Naive thymus-derived CD8-positive, alpha-beta T cell (primary cell): ENCODE data around the gene TBX1. TPM values are rescaled to one million over a fixed set of nuclear protein-coding genes. Genes with fewer than 3 reads are reported as not detected.

Source experiments
- ATAC-seq, 2 donors: fragments of 150-1000 bp; cut with Tn5 transposase in 1 of 2; sonication (Bioruptor Pico), chemical (Tn5 transposase) in 1 of 2; 1 replicate in 1 of 2; 2 replicates in 1 of 2; pipeline ENCODE4 v1.10.0; 2021; ENCODE audit warnings: mild to moderate bottlenecking in 2 of 2, moderate library complexity in 2 of 2
- POLR2A ChIA-PET: fragments of 350-600 bp; sonication (Branson Sonifier 250); formaldehyde crosslinking; loops from one replicate; lab custom pipeline; 2021; ENCODE audit warnings: antibody characterized with exemption; lab: Charles Lee
- DNase-seq, 10 donors: peaks; one replicate each; pipeline versions ENCODE4 v3.0.0 to v3.0.0-alpha.2; 2020 to 2022
- H3K27ac Mint-ChIP-seq, 10 donors: one replicate each; pipeline ENCODE4 v1.8.0; 2020 to 2022; ENCODE audit warnings: mild to moderate bottlenecking in 10 of 10, mixed read lengths in 10 of 10, moderate library complexity in 4 of 10, inconsistent platforms in 1 of 10
- H3K27me3 Mint-ChIP-seq, 5 donors: one replicate each; pipeline ENCODE4 v1.8.0; 2021 to 2022; ENCODE audit warnings: mixed read lengths in 5 of 5
- H3K36me3 Mint-ChIP-seq, 3 donors: one replicate each; pipeline ENCODE4 v1.8.0; 2020 to 2022; ENCODE audit warnings: mixed read lengths in 3 of 3, mild to moderate bottlenecking in 2 of 3, inconsistent platforms in 1 of 3
- H3K4me1 Mint-ChIP-seq, 4 donors: one replicate each; pipeline ENCODE4 v1.8.0; 2021 to 2022; ENCODE audit warnings: mixed read lengths in 4 of 4
- H3K4me3 Mint-ChIP-seq, 10 donors: one replicate each; pipeline ENCODE4 v1.8.0; 2020 to 2022; ENCODE audit warnings: mild to moderate bottlenecking in 10 of 10, mixed read lengths in 10 of 10, moderate library complexity in 6 of 10, inconsistent platforms in 1 of 10
- H3K9me3 Mint-ChIP-seq, 9 donors: one replicate each; pipeline ENCODE4 v1.8.0; 2020 to 2022; ENCODE audit warnings: mixed read lengths in 9 of 9, mild to moderate bottlenecking in 3 of 9, inconsistent platforms in 1 of 9, moderate library complexity in 1 of 9
- polyA plus RNA-seq, 3 donors: library from polyadenylated mRNA; unstranded; fragments of 300-500 nt; fragmentation: Illumina TruSeq; gene quantifications; one replicate each; pipeline ENCODE4 v1.2.3, GENCODE V29; 2021
- total RNA-seq, 8 experiments: library from RNA in 2 of 8; stranded (reverse) in 2 of 8; gene quantifications; one replicate each; pipeline ENCODE4 v1.2.3 and lab custom pipeline; 2021 to 2026

TBX1 gene
- total and polyA plus RNA-seq, 5 experiments from 2014 or later, result not detected

DNA sequence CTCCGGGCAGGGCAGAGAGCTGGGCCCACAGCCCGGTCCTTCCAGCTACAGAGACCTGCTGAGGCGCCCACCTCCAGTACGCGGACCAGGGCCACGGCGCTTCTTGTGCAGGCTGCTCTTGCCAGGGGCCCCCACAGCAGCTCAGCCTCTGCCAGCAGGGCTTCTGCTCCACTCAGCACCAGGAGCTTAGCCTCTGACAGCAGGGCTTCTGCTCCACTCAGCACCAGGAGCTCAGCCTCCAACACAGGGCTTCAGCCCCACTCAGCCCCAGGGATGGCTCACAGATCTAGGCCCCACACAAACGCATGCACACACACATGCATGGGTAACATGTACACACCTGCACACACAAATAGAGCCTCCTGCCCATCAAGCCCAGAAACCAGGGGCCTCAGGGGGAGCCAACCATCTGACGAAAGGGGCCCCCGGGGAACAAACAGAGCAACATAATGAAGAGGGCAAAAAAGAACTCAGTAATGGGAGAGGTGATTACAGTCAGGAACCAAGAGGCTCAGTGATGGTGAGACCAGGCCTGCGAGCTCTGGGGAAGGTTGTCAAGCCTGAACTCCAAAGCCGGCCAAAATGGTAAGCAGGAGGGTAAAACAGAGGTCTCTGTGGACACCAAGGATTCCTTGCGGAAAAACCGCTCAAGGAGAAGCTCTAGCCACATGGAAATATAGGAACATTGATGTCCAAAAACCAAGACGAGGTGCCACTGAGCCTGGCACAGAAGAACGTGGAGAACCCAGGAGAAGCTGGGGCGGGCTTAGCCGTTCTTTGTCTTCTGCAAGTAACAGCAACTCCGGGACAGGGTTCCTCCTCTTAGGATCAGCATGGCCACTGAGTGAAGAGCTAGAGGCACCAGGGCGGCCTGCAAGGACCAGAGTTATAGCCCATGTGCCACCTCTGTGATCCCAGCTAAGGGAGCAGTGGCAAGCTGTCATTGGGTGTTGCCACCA lies 47.6 kb downstream of the TBX1 start:
- no peak overlapping the region for H3K4me3 Mint-ChIP-seq
- POLR2A ChIA-PET, result no interaction called here
- no peaks in the 10 kb centered on the region for H3K27me3 Mint-ChIP-seq

DNA sequence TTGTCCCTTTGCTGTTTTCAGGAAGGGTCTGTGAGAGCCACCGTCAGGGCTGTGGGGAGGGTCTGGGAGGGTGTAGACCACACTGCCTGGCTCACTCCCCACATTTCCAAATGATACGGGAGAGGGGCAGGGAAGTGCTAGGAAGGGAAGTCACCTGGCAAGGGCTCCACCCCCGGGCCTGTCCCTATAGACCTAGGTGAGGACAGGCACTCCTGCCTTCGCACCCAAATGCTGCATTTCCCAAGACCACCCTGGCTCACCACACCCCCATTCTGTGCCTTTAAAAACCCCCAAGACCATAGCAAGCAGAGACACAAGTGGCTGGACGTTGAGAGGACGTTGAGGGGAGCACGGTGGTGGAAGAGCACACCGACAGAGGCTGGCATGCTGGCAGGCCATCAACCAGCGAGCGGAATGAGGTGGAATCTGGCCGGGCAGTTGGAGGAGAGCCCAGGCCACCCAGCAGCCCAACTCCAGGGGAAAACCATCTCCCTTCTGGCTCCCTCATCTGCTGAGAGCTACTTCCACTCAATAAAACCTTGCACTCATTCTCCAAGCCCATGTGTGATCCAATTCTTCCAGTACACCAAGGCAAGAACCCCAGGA lies 48.4 kb downstream of the TBX1 start:
- Mint-ChIP-seq H3K9me3 (no peaks in the 10 kb centered on the region), H3K36me3 (peaks cover 0 to 16% (median 5%) of the 10 kb centered on the region in 3 donors), H3K4me1 (peaks cover 7 to 17% (median 10%) of the 10 kb centered on the region in 4 donors), H3K27ac (peak overlapping the region in 2 of 10 donors; percentile 71 to 78), H3K27me3 (no peaks in the 10 kb centered on the region), H3K4me3 (no peak overlapping the region)
- ATAC-seq, result no peak
- DNase-seq, result no peak
- POLR2A ChIA-PET, result no interaction called here

More for the DNA sequence above, 47.6 kb downstream of the TBX1 start:
- peaks cover 0 to 16% (median 5%) of the 10 kb centered on the region in 3 donors for H3K36me3 Mint-ChIP-seq
- H3K4me1 Mint-ChIP-seq, result peaks cover 7 to 17% (median 10%) of the 10 kb centered on the region in 4 donors
- H3K9me3 Mint-ChIP-seq, result no peaks in the 10 kb centered on the region
- peak overlapping the region in 2 of 10 donors; percentile 63 to 71 for H3K27ac Mint-ChIP-seq
- no peak for DNase-seq
- ATAC-seq, result no peak

DNA sequence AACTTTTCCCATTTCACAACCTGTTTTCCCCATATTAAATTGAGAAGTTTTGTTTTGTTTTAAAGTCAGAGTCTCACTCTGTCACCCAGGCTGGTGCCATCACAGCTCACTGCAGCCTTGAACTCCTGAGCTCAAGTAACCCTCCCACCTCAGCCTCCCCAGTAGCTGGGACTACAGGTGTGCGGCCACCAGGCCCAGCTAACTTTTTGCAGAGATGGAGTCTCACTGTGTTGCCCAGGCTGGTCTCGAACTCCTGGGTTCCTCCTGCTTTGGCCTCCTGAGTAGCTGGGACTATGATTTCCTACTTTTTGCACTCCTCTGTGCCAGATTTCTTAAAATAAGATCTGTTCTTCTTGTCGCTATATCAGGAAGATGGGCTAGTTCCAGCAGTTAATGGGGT lies 49.2 kb downstream of the TBX1 start:
- DNase-seq (no peak), ATAC-seq (no peak)
- Mint-ChIP-seq H3K36me3 (peaks cover 0 to 21% (median 7%) of the 10 kb centered on the region in 3 donors), H3K4me3 (no peak overlapping the region), H3K4me1 (peaks cover 7 to 17% (median 10%) of the 10 kb centered on the region in 4 donors), H3K27ac (peak overlapping the region in 6 of 10 donors; percentile 18 to 90 (median 40)), H3K9me3 (no peaks in the 10 kb centered on the region), H3K27me3 (no peaks in the 10 kb centered on the region)
- POLR2A ChIA-PET, result interaction anchor here (0.6 kb wide), 1 partner anchor 210 kb away, joined by 6 read pairs; no protein-coding TSS in a partner anchor

DNA sequence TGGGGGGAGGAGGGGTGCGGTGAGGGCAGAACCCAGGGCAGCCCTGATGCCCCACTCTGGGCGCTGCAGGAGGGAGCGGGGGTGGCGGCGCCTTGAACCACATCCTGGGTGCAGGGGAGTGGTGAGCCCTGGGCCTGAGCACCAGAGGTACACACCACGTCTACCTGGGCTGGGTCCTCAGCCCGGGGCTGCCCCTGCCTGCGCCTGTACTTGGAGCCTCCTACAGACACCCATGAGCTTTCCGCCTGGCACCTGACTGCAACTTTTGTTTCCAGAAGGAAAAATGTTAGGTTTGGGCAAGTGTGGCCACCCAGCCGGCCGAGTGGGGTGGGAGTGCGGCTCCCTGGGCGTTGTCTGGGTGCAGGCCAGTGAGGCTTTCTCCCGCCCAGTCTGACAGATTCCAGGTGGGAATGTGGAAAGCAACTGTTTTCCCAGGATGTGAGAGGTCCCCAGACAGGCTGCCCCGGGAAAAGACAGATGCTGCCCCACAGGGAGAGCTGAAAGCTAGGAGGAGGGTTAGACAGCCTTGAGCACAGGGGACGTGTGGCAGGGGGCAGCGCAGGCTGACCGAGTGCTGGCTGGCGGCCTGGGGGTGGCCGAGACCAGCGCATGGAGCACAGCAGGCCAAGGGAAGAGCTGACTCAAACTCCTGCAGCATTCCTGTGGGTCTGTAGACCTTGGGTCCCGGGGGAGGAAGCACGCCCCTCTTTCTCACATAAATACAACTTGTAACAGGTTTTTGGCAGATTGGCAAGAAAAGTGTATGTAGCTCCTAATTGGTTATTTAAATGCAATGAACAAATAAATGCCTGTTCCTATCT lies 50.0 kb downstream of the TBX1 start:
- Mint-ChIP-seq H3K27me3 (no peaks in the 10 kb centered on the region), H3K36me3 (peaks cover 0 to 22% (median 7%) of the 10 kb centered on the region in 3 donors), H3K9me3 (no peaks in the 10 kb centered on the region), H3K4me1 (peaks cover 7 to 17% (median 10%) of the 10 kb centered on the region in 4 donors), H3K4me3 (peak overlapping the region in 5 of 10 donors; percentile 7 to 48 (median 23)), H3K27ac (peak overlapping the region in 7 of 10 donors; percentile 40 to 90 (median 62))
- POLR2A ChIA-PET, result interaction anchor here (1.1 kb wide), 1 partner anchor 82 kb away, joined by 3 read pairs; no protein-coding TSS in a partner anchor
- peak; percentile 68 to 98 for ATAC-seq
- DNase-seq, result peak in 5 of 10 donors; percentile 12 to 61 (median 40)

DNA sequence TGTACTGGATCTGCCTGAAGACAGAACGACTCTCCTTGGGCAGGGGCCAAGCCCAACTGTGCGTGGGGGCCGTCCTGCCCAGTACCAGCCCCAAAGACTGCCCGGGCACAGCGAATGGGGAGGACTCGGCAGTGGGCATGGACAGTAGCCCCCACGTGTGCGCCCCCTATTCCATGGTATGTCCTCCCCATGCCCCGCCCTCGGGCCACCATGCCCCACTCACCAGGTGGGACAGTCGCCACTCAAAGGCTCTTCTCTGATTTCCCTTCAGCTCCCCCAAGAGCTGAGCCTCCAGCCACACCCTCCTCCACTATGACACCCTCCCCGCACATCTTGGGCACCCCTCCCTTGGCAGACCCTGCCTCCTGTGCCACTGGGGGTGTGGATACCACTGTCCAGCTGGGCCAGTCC lies 50.6 kb downstream of the TBX1 start:
- peaks cover 0 to 22% (median 7%) of the 10 kb centered on the region in 3 donors for H3K36me3 Mint-ChIP-seq
- ATAC-seq (no peak), DNase-seq (peak in 1 of 10 donors; percentile 12)
- POLR2A ChIA-PET, result interaction anchor here (1.1 kb wide), 1 partner anchor 81 kb away, joined by 3 read pairs; no protein-coding TSS in a partner anchor
- no peaks in the 10 kb centered on the region for H3K9me3 Mint-ChIP-seq
- peak overlapping the region in 2 of 10 donors; percentile 22 to 48 for H3K4me3 Mint-ChIP-seq
- H3K4me1 Mint-ChIP-seq, result peaks cover 7 to 17% (median 11%) of the 10 kb centered on the region in 4 donors
- H3K27ac Mint-ChIP-seq, result peak overlapping the region in 6 of 10 donors; percentile 15 to 90 (median 46)
- H3K27me3 Mint-ChIP-seq, result no peaks in the 10 kb centered on the region

DNA sequence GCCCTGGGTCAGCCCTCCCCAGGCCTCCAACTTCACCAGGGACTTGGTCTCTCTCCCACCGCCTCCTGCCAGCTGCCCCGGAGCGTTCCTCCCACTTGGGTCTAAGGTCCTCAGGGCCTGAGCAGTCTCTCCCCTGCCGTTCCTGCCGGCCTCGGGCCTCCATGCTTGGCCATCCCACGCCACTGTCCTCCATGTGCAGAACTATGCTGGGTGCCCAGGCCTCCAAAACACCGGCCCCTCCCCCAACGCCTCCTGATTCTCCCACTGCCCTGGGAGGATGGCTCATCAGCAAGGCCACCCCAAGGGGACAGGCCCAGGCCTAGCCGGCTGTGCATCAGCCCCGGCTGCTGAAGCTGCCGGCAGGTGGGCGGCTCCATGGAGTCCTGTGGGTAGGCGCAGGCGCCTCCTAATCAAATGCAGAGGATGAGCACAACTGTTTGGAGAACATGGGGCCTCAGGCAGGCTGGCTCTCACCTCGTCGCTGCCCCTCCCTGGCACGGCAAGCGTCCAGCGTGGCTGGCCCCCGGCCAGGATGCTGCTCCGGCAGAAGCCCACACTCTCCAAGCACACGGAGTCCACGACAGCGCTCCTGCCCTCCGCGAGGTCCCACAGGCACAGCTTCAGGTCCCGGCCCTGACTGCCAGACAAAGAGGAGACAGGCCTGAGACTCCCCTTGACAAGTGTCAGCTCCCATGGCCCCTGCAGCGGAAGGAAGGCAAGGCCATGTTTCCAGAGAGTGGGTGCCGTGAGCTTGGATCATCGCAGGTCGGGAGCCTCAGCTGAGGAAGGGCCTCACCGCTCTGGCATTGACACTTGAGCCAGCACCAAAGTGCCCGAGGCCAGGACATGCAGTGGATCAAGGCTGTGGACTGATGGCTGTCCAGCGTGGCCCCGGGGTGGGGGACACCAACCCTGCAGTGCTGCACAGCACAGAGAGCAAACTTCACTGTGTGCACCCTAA lies 51.5 kb downstream of the TBX1 start:
- no peaks in the 10 kb centered on the region for H3K27me3 Mint-ChIP-seq
- H3K9me3 Mint-ChIP-seq, result no peaks in the 10 kb centered on the region
- ATAC-seq, result no peak
- H3K4me3 Mint-ChIP-seq, result peak overlapping the region in 1 of 10 donors; percentile 33
- POLR2A ChIA-PET, result no interaction called here
- peak in 1 of 10 donors; percentile 9 for DNase-seq
- peaks cover 0 to 20% (median 7%) of the 10 kb centered on the region in 3 donors for H3K36me3 Mint-ChIP-seq
- peak overlapping the region in 1 of 10 donors; percentile 73 for H3K27ac Mint-ChIP-seq
- peaks cover 9 to 17% (median 11%) of the 10 kb centered on the region in 4 donors for H3K4me1 Mint-ChIP-seq

DNA sequence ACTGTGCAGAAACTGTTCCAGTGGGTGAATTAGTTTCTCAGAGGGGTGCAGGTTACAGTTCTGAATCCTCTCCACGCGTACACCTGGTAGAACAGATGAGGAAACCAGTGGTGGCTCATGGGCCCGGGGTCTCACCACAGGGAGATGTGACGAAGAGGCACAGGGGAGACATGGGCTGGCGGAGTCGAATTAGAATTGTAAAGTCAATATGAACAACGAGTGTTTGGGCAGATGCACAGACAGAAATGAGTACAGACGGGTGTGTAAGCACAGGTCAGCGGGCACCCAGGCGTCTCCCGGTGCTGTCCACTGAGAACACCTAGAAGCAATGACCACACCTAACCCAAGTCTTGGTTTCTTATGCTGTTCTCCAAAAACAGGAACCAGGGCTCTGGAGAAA lies 52.3 kb downstream of the TBX1 start:
- Mint-ChIP-seq H3K27ac (peak overlapping the region in 2 of 10 donors; percentile 12 to 73), H3K4me3 (no peak overlapping the region), H3K36me3 (peaks cover 0 to 18% (median 7%) of the 10 kb centered on the region in 3 donors), H3K27me3 (no peaks in the 10 kb centered on the region), H3K9me3 (no peaks in the 10 kb centered on the region), H3K4me1 (peaks cover 10 to 17% (median 12%) of the 10 kb centered on the region in 4 donors)
- no peak for ATAC-seq
- DNase-seq, result no peak
- POLR2A ChIA-PET, result no interaction called here

DNA sequence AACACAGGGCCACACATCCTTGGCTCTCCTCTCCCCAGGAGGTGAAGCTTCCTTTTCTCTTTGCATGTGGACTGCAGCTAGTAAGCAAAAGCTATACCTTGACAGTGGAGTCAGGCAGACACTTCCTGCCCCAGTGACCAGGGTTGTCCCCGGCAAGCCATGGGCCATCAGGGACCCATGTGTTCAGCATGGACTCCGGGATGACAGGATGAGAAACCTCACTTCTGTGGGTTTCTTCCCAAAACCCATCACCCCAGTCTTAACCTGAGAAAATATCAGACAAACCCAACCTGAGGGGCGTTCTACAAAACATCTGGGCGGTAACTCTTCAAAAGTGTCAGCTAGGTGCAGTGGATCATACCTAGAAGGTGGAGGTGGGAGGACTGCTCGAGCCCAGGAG lies 53.9 kb downstream of the TBX1 start:
- no peak for DNase-seq
- POLR2A ChIA-PET, result no interaction called here
- peak overlapping the region in 2 of 10 donors; percentile 57 to 66 for H3K27ac Mint-ChIP-seq
- H3K4me3 Mint-ChIP-seq, result no peak overlapping the region
- ATAC-seq, result no peak
- H3K9me3 Mint-ChIP-seq, result no peaks in the 10 kb centered on the region
- peaks cover 10 to 17% (median 12%) of the 10 kb centered on the region in 4 donors for H3K4me1 Mint-ChIP-seq
- peaks cover 0 to 18% (median 7%) of the 10 kb centered on the region in 3 donors for H3K36me3 Mint-ChIP-seq
- no peaks in the 10 kb centered on the region for H3K27me3 Mint-ChIP-seq

DNA sequence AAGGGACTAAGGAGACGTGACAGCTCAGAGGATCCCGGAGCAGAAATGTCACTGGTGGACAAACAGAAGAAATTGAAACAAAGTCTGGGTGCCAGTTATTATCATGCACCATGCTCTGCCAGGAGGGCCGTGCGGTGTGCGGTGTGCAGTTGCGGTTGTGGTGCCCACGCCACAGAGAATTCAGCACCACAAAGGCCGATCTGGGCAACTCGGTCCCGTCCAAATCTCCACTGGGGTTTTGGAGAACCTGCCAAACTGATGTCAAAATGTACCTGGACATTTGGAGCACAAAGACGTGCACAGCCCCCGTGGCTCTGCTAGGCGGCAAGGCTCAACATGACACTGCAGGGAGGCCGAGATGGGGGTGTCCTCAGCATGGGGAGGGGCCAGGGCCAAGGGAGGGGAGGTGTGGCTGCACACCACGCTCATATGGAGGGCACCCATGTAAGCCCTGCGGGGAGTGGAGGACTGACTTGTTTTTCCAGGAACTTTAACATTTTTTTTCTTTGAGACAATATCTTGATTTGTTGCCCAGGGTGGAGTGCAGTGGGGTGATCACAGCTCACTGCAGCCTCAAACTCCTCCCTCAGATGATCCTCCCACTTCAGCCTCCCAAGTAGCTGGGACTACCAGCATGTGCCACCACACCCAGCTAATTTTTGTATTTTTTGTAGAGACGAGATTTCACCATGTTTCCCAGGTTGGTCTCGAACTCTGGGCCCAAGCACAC lies 54.7 kb downstream of the TBX1 start:
- POLR2A ChIA-PET, result no interaction called here
- Mint-ChIP-seq H3K27ac (peak overlapping the region in 3 of 10 donors; percentile 31 to 66 (median 57)), H3K4me3 (no peak overlapping the region), H3K36me3 (peaks cover 0 to 18% (median 7%) of the 10 kb centered on the region in 3 donors), H3K9me3 (no peaks in the 10 kb centered on the region), H3K4me1 (peaks cover 6 to 13% (median 10%) of the 10 kb centered on the region in 4 donors), H3K27me3 (no peaks in the 10 kb centered on the region)
- no peak for ATAC-seq
- no peak for DNase-seq

DNA sequence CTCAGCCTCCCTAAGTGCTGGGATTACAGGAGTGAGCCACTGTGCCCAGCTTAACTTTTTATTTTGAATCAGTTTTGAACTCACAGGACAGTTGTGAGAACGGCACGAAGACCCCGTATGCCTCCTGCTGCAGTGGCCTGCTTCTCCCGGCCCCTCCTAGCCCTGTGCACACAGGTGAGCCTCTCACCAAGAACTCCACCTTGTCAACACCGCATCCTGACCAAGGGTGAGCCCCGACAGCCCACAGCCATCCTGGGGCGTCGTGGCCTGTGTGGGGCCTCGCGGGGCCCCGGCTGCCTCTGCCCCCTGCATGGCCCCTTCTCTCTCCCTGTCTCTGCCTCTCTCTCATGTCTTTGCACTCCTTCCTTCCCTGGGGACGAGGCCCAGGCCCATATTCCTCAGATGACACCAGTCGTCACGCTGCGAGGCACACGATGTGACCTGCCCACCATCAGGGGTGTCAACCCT lies 55.3 kb downstream of the TBX1 start:
- POLR2A ChIA-PET, result no interaction called here
- H3K4me3 Mint-ChIP-seq, result no peak overlapping the region
- H3K9me3 Mint-ChIP-seq, result no peaks in the 10 kb centered on the region
- H3K4me1 Mint-ChIP-seq, result peaks cover 5 to 8% (median 6%) of the 10 kb centered on the region in 4 donors
- no peaks in the 10 kb centered on the region for H3K27me3 Mint-ChIP-seq
- no peak for ATAC-seq
- peaks cover 0 to 18% (median 7%) of the 10 kb centered on the region in 3 donors for H3K36me3 Mint-ChIP-seq
- peak overlapping the region in 2 of 10 donors; percentile 31 to 91 for H3K27ac Mint-ChIP-seq
- DNase-seq, result no peak
